Stimulated activated CD8-positive, alpha-beta memory T cell treated with anti-CD3 and anti-CD28 coated beads, Interleukin-15, amount 100 ng/mL, for 24 hours (primary cell): ENCODE data around the gene GBP6.
"Not testable (repeated sequence)": the region's sequence is repeated elsewhere in the genome, so short reads cannot be mapped to it uniquely, and the experiment has no call there.

Experiments
- DNase-seq: peaks from one replicate; pipeline ENCODE4 v3.0.0-alpha.2; 2020; ENCODE audit warnings: low read depth

The GBP6 gene

GRCh38 chr1:89369331-89369730 lies 5.5 kb downstream of the GBP6 start:
- no peak for DNase-seq

DNA sequence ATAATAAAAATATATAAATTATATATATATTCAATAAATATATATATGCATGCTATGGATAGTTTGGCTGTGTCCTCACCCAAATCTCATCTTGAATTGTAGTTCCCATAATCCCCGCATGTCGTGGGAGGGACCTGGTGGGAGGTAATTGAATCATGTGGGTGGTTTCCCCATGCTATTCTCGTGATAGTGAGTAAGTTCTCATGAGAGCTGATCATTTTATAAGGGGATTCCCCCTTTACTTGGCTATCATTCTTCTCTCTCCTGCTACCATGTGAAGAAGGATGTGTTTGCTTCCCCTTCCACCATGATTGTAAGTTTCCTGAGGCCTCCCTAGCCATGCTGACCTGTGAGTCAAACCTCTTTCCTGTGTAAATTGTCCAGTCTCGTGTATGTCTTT lies 10.0 kb downstream of the GBP6 start:
- not testable (repeated sequence) for DNase-seq

GRCh38 chr1:89378001-89378400 lies 14.1 kb downstream of the GBP6 start:
- DNase-seq = no peak

DNA sequence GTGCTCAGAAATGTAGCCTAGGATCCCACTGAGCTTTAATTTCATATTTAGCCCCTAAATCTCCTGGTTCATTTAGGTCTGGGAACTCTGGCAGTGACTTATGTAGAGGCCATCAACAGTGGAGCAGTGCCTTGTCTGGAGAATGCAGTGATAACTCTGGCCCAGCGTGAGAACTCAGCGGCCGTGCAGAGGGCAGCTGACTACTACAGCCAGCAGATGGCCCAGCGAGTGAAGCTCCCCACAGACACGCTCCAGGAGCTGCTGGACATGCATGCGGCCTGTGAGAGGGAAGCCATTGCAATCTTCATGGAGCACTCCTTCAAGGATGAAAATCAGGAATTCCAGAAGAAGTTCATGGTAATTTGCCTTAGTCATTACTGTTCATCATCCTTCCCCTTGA lies 17.8 kb downstream of the GBP6 start:
- no peak for DNase-seq

GRCh38 chr1:89382479-89382878 lies 18.6 kb downstream of the GBP6 start:
- no peak for DNase-seq

DNA sequence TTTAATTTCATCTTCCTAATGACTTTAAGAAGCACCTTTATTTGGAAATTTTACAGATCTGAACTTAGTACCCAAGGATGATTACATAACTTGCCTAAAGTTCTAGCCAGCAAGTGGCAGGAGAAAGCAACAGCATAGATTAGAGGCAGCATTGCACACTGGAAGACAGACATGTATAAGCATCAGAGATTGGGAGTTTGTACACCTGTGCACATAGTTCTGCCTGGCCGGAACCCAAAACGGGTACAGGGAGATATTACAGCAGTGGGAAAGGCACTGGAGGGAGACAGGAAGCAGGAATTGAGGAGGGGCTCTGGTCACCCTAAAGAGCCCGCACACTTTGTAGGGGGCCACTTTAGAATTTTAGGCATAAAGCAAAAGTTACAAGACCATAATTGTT lies 19.3 kb downstream of the GBP6 start:
- DNase-seq = no peak

- no peak for DNase-seq
Observed at GRCh38 chr1:89390707-89391106, 26.8 kb downstream of the GBP6 start.

DNA sequence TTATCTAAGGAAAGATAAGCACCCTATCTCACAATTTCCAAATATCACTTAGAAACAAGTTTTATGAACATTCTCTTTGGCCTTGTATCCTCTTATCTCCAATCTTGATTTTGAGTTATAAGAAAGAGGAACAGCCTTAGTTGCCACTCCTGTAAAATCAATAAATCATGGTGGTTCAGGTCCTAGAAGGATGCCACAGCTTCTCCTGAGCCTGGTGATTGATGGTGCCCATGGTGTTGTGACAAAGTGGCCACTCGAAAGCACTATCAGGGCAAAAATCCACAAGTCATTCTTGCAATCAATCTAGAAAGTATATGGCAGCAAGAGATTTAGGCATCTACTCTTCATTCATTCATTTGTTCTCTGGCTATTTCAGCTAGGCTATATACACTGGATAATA lies 27.8 kb downstream of the GBP6 start:
- DNase-seq = no peak

- DNase-seq = no peak
Observed at GRCh38 chr1:89394851-89395250, 31.0 kb downstream of the GBP6 start.

- DNase-seq = no peak
Observed at GRCh38 chr1:89396902-89397301, 33.0 kb downstream of the GBP6 start.

- DNase-seq = no peak
Observed at GRCh38 chr1:89405275-89405929, 41.5 kb downstream of the GBP6 start.

GRCh38 chr1:89407360-89407759 lies 43.5 kb downstream of the GBP6 start:
- no peak for DNase-seq

DNA sequence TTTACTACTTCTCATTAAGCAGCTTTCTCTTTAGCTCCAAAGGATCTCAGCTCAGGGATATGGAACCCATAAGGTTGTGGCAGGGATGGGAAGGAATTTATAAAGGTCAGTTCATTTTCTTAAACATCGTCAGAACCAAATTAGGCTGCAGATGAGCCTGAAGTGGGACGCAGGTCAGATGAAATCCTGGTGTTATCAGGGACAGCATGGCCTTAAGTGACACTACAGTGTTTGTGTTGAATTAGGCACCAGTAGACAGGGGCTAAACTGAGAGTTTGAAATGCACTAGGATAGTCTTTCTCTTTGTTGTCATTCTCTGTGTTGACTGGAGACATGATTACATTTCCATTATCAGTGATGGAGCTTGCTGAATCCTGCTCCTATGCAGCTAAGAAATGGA lies 43.9 kb downstream of the GBP6 start:
- DNase-seq = not testable (repeated sequence)

DNA sequence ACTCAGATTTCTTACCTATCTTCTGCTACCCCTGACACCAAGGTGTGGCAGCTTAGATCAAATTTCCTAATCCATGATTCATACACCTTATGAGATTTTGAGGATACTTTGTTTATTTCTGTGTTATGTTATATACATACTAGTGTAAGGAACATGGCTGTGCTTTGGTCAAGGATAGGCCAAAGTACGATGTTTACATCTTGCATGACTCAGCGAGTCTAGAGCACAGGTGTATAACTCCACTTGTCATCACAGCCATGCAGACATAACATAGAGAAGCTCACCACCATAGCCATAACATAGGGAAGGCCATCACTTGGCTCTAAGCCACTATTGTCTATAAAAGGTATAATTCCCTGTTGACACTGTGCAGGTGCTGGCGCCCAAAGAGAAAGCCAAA lies 61.2 kb downstream of the GBP6 start:
- DNase-seq = no peak

DNA sequence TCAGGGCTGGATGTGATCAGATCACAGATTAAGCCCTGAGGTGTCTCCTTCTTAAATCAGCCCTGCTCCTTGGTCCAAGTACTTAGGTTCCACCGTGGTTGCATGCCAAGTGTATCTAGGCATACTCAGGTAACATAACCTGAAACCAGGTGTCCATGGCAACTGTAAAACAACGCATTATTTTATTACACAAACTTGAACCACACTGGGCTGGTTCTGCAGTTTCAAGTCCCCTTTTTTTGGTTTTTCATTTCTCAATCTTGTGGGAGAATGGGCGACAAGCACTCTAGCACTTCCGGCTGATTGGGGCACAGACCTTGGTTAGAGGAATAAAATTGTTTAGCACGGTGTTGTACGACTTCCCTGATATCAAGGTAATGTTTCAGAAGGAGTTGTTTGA lies 65.2 kb downstream of the GBP6 start:
- no peak for DNase-seq

DNA sequence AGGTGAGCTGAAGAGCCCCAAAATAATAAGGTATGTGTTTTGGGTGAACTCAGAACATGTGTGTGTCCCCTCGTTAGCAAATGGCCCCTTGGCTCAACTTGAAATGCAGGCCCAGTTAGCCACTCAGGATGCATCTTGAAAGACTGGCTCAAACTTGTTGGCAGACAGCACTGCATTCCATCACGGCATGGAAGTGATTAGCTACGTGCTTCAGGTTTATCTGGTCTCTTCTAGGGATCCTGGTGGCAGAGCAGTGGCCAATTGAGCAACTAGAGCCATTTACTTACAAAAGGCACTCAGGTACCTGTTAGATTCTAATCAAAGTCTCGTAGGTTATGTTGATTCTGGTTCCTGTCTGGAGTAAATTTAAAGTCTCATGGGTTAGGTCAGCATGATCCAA lies 65.8 kb downstream of the GBP6 start:
- DNase-seq = not testable (repeated sequence)

GRCh38 chr1:89433421-89433820 lies 69.6 kb downstream of the GBP6 start:
- DNase-seq = no peak

DNA sequence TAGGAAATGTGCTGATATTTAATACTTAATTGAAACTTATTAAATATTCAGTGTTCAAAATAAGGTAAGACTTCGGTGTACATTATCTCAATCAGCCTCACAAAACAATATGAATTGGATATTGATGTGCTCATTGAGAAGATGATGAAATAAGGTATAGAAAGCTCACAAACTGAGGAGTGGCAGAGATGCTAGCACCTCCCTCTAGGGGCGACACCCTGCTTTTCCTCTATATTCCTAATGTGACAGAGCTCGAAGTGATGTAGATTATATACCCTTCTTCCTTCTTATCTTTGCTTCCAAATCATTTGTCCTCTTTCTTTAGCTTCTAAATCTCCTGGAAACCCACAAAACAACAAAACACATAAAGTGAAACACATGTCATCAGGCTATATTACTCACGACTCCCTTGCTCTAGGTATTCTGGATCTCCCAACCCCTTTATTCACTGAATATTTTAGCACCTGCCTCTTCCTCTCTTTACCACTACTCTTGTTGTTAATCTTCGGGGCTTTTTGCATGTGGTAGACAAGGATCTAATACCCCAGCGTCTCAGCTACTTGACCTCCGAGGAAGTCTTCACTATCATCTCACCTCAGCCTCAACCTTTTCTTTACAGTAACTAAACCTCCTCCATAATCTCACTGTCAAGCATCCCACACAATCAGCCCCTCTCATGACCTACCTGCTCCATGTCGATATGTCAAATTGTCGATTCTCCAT lies 70.4 kb downstream of the GBP6 start:
- DNase-seq = not testable (repeated sequence)
